ENCODE measurements around the gene CALML5. TPM values are rescaled to one million over a fixed set of nuclear protein-coding genes. Genes with fewer than 3 reads are reported as not detected.

The CALML5 gene
- polyA plus RNA-seq, 1 of the 3 experiments (the other 2 are of a cell fraction), result not detected

DNA sequence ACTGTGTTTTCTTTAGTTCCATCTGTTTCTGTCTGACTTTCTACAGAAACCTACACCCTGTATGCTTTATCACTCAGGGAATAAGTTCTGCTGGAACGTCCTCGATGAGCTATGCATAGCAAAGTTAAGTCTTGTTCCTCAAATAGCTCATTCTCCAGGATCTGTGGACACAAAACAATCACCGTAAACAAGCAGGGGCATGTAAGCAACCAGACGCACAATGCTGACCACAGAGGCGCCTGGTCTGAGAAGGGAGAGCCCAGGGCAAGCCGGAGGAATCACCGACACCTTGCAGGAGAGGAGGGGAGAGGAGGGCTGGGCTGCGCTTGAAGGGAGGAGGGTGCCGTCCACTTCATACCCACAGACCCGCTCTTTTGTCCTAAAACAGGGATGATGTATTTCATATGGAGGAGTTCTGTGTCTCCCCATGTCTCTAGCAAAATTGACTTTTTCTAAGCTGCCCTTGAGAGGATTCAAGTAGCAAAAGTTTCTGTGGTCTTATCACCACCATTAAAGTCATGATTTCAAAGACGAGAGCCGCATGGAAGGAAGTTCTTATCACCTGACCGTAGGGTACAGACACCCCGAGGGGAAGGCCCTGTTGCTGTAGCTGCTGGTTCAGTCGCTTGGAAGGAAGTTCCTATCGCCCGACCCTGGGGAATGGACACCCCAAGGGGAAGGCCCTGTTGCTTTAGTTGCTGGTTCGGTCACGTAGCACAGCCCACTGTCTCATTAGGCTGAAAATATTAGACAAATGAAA lies 39.7 kb upstream of the CALML5 start:
- Histone ChIP-seq H3K4me1 (ENCODE audit: control insufficient read depth in 1 of 2, insufficient read depth in 2 of 2, low read depth in 1 of 2, low read length in 1 of 2) (no peaks in the 10 kb centered on the region), H3K27ac (ENCODE audit: low read depth in 2 of 2, low read length in 1 of 2) (no peak overlapping the region), H3K9me3 (0 out of 2 replicates have a peak, but pooled peaks cover 16% of the 10 kb centered on the region), H3K4me2 (no peak overlapping the region), H3K36me3 (replicated peaks in 1 of 2; ENCODE audit: control insufficient read depth in 1 of 2, insufficient read depth in 2 of 2, low read length in 1 of 2) (no peaks in the 10 kb centered on the region), H3K79me2 (ENCODE audit: insufficient read depth) (no peaks in the 10 kb centered on the region), H3K4me3 (ENCODE audit: low read depth in 2 of 2, low read length in 1 of 2) (no peak overlapping the region), H4K20me1 (ENCODE audit: insufficient read depth) (no peaks in the 10 kb centered on the region), H3K9ac (no peak overlapping the region), H3K27me3 (ENCODE audit: insufficient read depth) (no peaks in the 10 kb centered on the region), H3K9me2 (no peaks in the 10 kb centered on the region), H2AFZ (ENCODE audit: low read depth) (no peak overlapping the region), H3F3A (replicated peaks; ENCODE audit: insufficient read depth) (no peaks in the 10 kb centered on the region)
- ChIA-PET CTCF (interaction anchor here (1.4 kb wide), 1 partner anchor 97 kb away, joined by 3 read pairs; no protein-coding TSS in a partner anchor), POLR2A (no interaction called here)
- 90% methylated on average over 19 of the region's 19 CpGs for WGBS (ENCODE audit: low lambda C conversion rate)
- no peak for DNase-seq
- TF ChIP-seq RAD21 (IDR thresholded peaks at IDR 0.05; ENCODE audit: low read length), result no peak

- Histone ChIP-seq H3F3A (replicated peaks; ENCODE audit: insufficient read depth) (no peaks in the 10 kb centered on the region), H3K9ac (no peak overlapping the region), H3K9me2 (no peaks in the 10 kb centered on the region), H3K9me3 (0 out of 2 replicates have a peak, but pooled peaks cover 16% of the 10 kb centered on the region), H2AFZ (ENCODE audit: low read depth) (no peak overlapping the region), H4K20me1 (ENCODE audit: insufficient read depth) (no peaks in the 10 kb centered on the region), H3K4me1 (ENCODE audit: control insufficient read depth in 1 of 2, insufficient read depth in 2 of 2, low read depth in 1 of 2, low read length in 1 of 2) (no peaks in the 10 kb centered on the region), H3K4me2 (no peak overlapping the region), H3K79me2 (ENCODE audit: insufficient read depth) (no peaks in the 10 kb centered on the region), H3K4me3 (ENCODE audit: low read depth in 2 of 2, low read length in 1 of 2) (no peak overlapping the region), H3K27me3 (ENCODE audit: insufficient read depth) (no peaks in the 10 kb centered on the region), H3K36me3 (replicated peaks in 1 of 2; ENCODE audit: control insufficient read depth in 1 of 2, insufficient read depth in 2 of 2, low read length in 1 of 2) (no peaks in the 10 kb centered on the region), H3K27ac (ENCODE audit: low read depth in 2 of 2, low read length in 1 of 2) (no peak overlapping the region)
- TF ChIP-seq NFIC (IDR thresholded peaks at IDR 0.05; ENCODE audit: borderline replicate concordance), result no peak
- TF ChIP-seq FOXJ3 (CRISPR knock-in tag; IDR thresholded peaks at IDR 0.05), result no peak
- TF ChIP-seq NRF1 (IDR thresholded peaks at IDR 0.05; ENCODE audit: low read depth, low read length), result no peak
- TF ChIP-seq SMC3 (IDR thresholded peaks at IDR 0.05; ENCODE audit: low read depth, low read length), result no peak
- TF ChIP-seq, protein P1, sequence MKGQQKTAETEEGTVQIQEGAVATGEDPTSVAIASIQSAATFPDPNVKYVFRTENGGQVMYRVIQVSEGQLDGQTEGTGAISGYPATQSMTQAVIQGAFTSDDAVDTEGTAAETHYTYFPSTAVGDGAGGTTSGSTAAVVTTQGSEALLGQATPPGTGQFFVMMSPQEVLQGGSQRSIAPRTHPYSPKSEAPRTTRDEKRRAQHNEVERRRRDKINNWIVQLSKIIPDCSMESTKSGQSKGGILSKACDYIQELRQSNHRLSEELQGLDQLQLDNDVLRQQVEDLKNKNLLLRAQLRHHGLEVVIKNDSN (IDR thresholded peaks at IDR 0.05; ENCODE audit: borderline replicate concordance, low read depth), result no peak
- no peak for TF ChIP-seq MEF2A (IDR thresholded peaks at IDR 0.05; ENCODE audit: borderline replicate concordance, low read depth)
- TF ChIP-seq MAX (IDR thresholded peaks at IDR 0.05; ENCODE audit: low read depth), result no peak
- TF ChIP-seq ELF1 (IDR thresholded peaks at IDR 0.05), result no peak
- TF ChIP-seq, protein P2, sequence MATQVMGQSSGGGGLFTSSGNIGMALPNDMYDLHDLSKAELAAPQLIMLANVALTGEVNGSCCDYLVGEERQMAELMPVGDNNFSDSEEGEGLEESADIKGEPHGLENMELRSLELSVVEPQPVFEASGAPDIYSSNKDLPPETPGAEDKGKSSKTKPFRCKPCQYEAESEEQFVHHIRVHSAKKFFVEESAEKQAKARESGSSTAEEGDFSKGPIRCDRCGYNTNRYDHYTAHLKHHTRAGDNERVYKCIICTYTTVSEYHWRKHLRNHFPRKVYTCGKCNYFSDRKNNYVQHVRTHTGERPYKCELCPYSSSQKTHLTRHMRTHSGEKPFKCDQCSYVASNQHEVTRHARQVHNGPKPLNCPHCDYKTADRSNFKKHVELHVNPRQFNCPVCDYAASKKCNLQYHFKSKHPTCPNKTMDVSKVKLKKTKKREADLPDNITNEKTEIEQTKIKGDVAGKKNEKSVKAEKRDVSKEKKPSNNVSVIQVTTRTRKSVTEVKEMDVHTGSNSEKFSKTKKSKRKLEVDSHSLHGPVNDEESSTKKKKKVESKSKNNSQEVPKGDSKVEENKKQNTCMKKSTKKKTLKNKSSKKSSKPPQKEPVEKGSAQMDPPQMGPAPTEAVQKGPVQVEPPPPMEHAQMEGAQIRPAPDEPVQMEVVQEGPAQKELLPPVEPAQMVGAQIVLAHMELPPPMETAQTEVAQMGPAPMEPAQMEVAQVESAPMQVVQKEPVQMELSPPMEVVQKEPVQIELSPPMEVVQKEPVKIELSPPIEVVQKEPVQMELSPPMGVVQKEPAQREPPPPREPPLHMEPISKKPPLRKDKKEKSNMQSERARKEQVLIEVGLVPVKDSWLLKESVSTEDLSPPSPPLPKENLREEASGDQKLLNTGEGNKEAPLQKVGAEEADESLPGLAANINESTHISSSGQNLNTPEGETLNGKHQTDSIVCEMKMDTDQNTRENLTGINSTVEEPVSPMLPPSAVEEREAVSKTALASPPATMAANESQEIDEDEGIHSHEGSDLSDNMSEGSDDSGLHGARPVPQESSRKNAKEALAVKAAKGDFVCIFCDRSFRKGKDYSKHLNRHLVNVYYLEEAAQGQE (IDR thresholded peaks at IDR 0.05; ENCODE audit: low read depth, low read length), result no peak
- TF ChIP-seq ZBTB33 (IDR thresholded peaks at IDR 0.05; ENCODE audit: borderline replicate concordance, low read depth), result no peak
- no peak for TF ChIP-seq PBX3 (IDR thresholded peaks at IDR 0.05)
- no peak for TF ChIP-seq USF2 (IDR thresholded peaks at IDR 0.05; ENCODE audit: borderline replicate concordance, low read depth, low read length)
- no peak for TF ChIP-seq GATA2 (CRISPR knock-in tag; IDR thresholded peaks at IDR 0.05)
- TF ChIP-seq CHD2 (IDR thresholded peaks at IDR 0.05; ENCODE audit: low read length, partially characterized antibody), result no peak
- TF ChIP-seq MXI1 (IDR thresholded peaks at IDR 0.05; ENCODE audit: low read depth, low read length), result no peak
- no peak for TF ChIP-seq FOSL2 (IDR thresholded peaks at IDR 0.05; ENCODE audit: borderline replicate concordance, low read depth)
- TF ChIP-seq RAD21 (IDR thresholded peaks at IDR 0.05; ENCODE audit: low read length), result no peak
- no peak for DNase-seq
- POLR2A ChIA-PET, result no interaction called here
- CTCF ChIA-PET, result interaction anchor here (1.4 kb wide), 1 partner anchor 96 kb away, joined by 3 read pairs; no protein-coding TSS in a partner anchor
- 90% methylated on average over 9 of the region's 9 CpGs for WGBS (ENCODE audit: low lambda C conversion rate)
Measured at GRCh38 chr10:5538446-5538845, 39.1 kb upstream of the CALML5 start.

Measured in SK-N-SH (cell line).